Loucy (cell line): Measurements from ENCODE around the gene GIN1.

Experiments
- CTCF ChIP-seq: fragments of 200-600 bp; sonication (generic); conservative IDR thresholded peaks from 2 replicates; pipeline ENCODE4 v1.5.1; 2014; ENCODE audit warnings: mild to moderate bottlenecking, antibody characterized with exemption, low read length
- EZH2phosphoT487 ChIP-seq: fragments of 200-600 bp; IDR thresholded peaks from 2 replicates; pipeline ENCODE4 v1.6.1; 2018; ENCODE audit warnings: antibody characterized with exemption, mild to moderate bottlenecking, moderate library complexity, borderline replicate concordance

GRCh38 chr5:103057208-103058130 lies 62.5 kb downstream of the GIN1 start:
- TF ChIP-seq CTCF (no peak), EZH2phosphoT487 (no peak)
